Measurements from ENCODE around the gene SVOP. TPM values are rescaled to one million over a fixed set of nuclear protein-coding genes. Genes with fewer than 3 reads are reported as not detected.
"Not testable (repeated sequence)": the region's sequence is repeated elsewhere in the genome, so short reads cannot be mapped to it uniquely, and the experiment has no call there.

SVOP gene
- total RNA-seq, 1 donor from 2014 or later, result not detected

DNA sequence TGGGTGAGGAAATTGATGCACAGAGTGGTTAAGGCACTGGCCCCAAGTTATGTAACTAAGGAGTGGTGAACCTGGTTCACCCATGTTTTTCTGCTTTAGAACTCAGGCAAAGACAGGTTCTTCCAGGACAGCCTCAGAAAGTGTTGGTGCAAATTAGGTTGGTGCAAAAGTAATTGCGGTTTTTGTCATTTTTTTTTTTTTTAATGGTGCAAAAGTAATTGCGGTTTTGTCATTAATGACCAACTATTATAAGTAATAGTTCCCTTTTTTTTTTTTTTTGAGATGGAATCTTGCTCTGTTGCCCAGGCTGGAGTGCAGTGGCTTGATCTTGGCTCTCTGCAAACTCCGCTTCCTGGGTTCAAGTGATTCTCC lies 158.3 kb downstream of the SVOP start:
- H3K4me1 ChIP-seq, result peaks cover 34% of the 10 kb centered on the region
- ATAC-seq, result no peak
- TF ChIP-seq, protein P1, sequence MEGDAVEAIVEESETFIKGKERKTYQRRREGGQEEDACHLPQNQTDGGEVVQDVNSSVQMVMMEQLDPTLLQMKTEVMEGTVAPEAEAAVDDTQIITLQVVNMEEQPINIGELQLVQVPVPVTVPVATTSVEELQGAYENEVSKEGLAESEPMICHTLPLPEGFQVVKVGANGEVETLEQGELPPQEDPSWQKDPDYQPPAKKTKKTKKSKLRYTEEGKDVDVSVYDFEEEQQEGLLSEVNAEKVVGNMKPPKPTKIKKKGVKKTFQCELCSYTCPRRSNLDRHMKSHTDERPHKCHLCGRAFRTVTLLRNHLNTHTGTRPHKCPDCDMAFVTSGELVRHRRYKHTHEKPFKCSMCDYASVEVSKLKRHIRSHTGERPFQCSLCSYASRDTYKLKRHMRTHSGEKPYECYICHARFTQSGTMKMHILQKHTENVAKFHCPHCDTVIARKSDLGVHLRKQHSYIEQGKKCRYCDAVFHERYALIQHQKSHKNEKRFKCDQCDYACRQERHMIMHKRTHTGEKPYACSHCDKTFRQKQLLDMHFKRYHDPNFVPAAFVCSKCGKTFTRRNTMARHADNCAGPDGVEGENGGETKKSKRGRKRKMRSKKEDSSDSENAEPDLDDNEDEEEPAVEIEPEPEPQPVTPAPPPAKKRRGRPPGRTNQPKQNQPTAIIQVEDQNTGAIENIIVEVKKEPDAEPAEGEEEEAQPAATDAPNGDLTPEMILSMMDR (IDR thresholded peaks at IDR 0.05), result no peak
- no peaks in the 10 kb centered on the region for H3K36me3 ChIP-seq
- no peak overlapping the region for H3K4me3 ChIP-seq
- intact Hi-C loops (cut with DNase I), result no loop called here
- peak overlapping the region; percentile 13 for H3K27ac ChIP-seq
- H3K9me3 ChIP-seq, result no peaks in the 10 kb centered on the region
- H3K27me3 ChIP-seq (ENCODE audit: low read depth), result no peaks in the 10 kb centered on the region
- no peak for DNase-seq

GRCh38 chr12:108861878-108862587 lies 158.8 kb downstream of the SVOP start:
- Histone ChIP-seq H3K4me3 (no peak overlapping the region), H3K9me3 (no peaks in the 10 kb centered on the region), H3K4me1 (peaks cover 34% of the 10 kb centered on the region), H3K36me3 (no peaks in the 10 kb centered on the region), H3K27ac (peak overlapping the region; percentile 13), H3K27me3 (ENCODE audit: low read depth) (no peaks in the 10 kb centered on the region)
- ATAC-seq (peak; percentile 21 to 57), DNase-seq (peak; percentile 74)
- intact Hi-C loops (cut with DNase I), result no loop called here
- TF ChIP-seq, protein P1 (IDR thresholded peaks at IDR 0.05), result no peak

GRCh38 chr12:108860443-108860842 lies 160.4 kb downstream of the SVOP start:
- intact Hi-C loops (cut with DNase I), result no loop called here
- ATAC-seq (no peak), DNase-seq (no peak)
- Histone ChIP-seq H3K4me3 (no peak overlapping the region), H3K9me3 (no peaks in the 10 kb centered on the region), H3K27me3 (ENCODE audit: low read depth) (no peaks in the 10 kb centered on the region), H3K27ac (no peak overlapping the region), H3K36me3 (no peaks in the 10 kb centered on the region), H3K4me1 (peaks cover 47% of the 10 kb centered on the region)
- TF ChIP-seq, protein P1 (IDR thresholded peaks at IDR 0.05), result no peak

DNA sequence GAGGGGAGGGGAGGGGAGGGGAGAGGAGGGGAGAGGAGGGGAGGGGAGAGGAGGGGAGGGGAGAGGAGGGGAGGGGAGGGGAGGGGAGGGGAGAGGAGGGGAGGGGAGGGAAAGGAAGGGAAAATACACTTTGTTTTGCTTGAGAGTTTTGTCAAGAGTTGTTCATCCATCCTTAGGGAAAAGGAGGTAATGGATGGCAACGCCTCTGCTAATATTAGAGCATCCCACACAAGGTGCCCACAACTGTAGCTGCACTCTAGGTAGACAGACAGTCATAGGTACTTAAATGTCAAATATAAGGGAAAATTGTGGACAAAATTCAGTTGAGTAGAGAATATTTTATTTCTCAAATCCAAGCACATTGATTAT lies 161.0 kb downstream of the SVOP start:
- H3K4me1 ChIP-seq, result peaks cover 53% of the 10 kb centered on the region
- no peak for DNase-seq
- H3K36me3 ChIP-seq, result no peaks in the 10 kb centered on the region
- TF ChIP-seq, protein P1 (IDR thresholded peaks at IDR 0.05), result no peak
- H3K9me3 ChIP-seq, result no peaks in the 10 kb centered on the region
- intact Hi-C loops (cut with DNase I), result no loop called here
- no peaks in the 10 kb centered on the region for H3K27me3 ChIP-seq (ENCODE audit: low read depth)
- no peak overlapping the region for H3K27ac ChIP-seq
- ATAC-seq, result no peak
- H3K4me3 ChIP-seq, result no peak overlapping the region

DNA sequence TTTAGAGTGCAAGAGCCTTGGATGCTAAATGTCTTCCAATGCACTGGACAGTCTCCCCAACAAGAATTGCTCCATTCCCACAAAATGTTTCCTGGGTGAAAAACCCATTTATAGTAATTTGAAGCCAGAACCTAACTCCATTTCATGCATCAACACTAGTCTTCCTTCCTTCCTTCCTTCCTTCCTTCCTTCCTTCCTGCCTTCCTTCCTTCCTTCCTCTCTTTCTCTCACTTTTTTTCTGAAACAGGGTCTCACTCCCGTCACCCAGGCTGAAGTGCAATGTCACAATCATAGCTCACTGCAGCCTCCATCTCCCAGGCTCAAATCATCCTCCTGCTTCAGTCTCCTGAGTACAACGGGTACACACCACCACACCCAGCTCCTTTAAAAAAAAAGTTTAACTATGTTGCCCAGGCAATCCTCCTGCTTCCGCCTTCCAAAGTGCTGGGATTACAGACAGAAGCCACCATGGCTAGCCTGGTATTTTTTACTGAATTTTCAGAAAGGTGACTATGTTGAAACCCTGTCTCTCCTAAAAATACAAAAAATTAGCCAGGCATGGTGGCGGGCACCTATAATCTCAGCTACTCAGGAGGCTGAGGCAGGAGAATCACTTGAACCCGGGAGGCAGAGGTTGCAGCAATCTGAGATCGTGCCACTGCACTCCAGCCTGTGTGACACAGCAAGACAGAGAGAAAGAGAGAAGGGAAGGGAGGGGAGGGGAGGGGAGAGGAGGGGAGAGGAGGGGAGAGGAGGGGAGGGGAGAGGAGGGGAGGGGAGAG lies 161.5 kb downstream of the SVOP start:
- H3K4me3 ChIP-seq; DNase-seq; intact Hi-C loops (cut with DNase I); H3K27ac ChIP-seq; H3K36me3 ChIP-seq; ATAC-seq; H3K9me3 ChIP-seq; H3K27me3 ChIP-seq (ENCODE audit: low read depth): not testable (repeated sequence)
- H3K4me1 ChIP-seq, result peaks cover 59% of the 10 kb centered on the region
